T47D (cell line): ENCODE data around the gene ORMDL2.

Experiments used
- DNase-seq, 2 experiments: peaks; one replicate each; pipeline versions ENCODE4 v3.0.0 to v3.0.0-alpha.2; 2011 to 2012; ENCODE audit warnings: low read depth in 1 of 2, low spot score in 1 of 2
- JUND ChIP-seq: IDR thresholded peaks from 2 replicates; pipeline ENCODE4 v1.6.1; 2012; ENCODE audit warnings: low read depth
- in situ Hi-C: cut with HindIII; loops from 2 replicates; pipeline ENCODE4 v1.10.0; 2016; ENCODE audit warnings: low sequenced_read_pairs, low pct_unique_long_range_greater_than_20kb

ORMDL2 gene

GRCh38 chr12:55815473-55815872, 2.4 kb upstream of the ORMDL2 start:
- in situ Hi-C loops, result no loop called here
- no peak for TF ChIP-seq JUND
- DNase-seq, result no peak

GRCh38 chr12:55816881-55817344, 928 bp upstream of the ORMDL2 start:
- no peak for DNase-seq
- TF ChIP-seq JUND, result no peak
- in situ Hi-C loops, result no loop called here

- in situ Hi-C loops, result no loop called here
- DNase-seq, result peak in 1 of 2 experiments; percentile 39
Measured at GRCh38 chr12:55818140-55818728, 393 bp downstream of the ORMDL2 start.

GRCh38 chr12:55818886-55819285, 1.0 kb downstream of the ORMDL2 start:
- in situ Hi-C loops, result no loop called here
- no peak for TF ChIP-seq JUND
- no peak for DNase-seq

More at GRCh38 chr12:55818140-55818728, 393 bp downstream of the ORMDL2 start:
- TF ChIP-seq JUND, result no peak

- in situ Hi-C loops, result no loop called here
- TF ChIP-seq JUND, result no peak
- DNase-seq, result peak in 1 of 2 experiments; percentile 51
Measured at GRCh38 chr12:55820679-55821078, 2.8 kb downstream of the ORMDL2 start.

GRCh38 chr12:55822228-55822627, 4.4 kb downstream of the ORMDL2 start:
- no peak for TF ChIP-seq JUND
- in situ Hi-C loops, result no loop called here

GRCh38 chr12:55823419-55823818, 5.6 kb downstream of the ORMDL2 start:
- in situ Hi-C loops, result no loop called here
- DNase-seq, result no peak
- TF ChIP-seq JUND, result no peak

More at GRCh38 chr12:55822228-55822627, 4.4 kb downstream of the ORMDL2 start:
- no peak for DNase-seq

- in situ Hi-C loops, result no loop called here
- no peak for TF ChIP-seq JUND
- no peak for DNase-seq
Measured at GRCh38 chr12:55824726-55825125, 6.9 kb downstream of the ORMDL2 start.

- no peak for TF ChIP-seq JUND
- DNase-seq, result no peak
- in situ Hi-C loops, result no loop called here
Measured at GRCh38 chr12:55827806-55828205, 10.0 kb downstream of the ORMDL2 start.

GRCh38 chr12:55828357-55828756, 10.5 kb downstream of the ORMDL2 start:
- DNase-seq, result no peak
- in situ Hi-C loops, result no loop called here
- TF ChIP-seq JUND, result no peak

GRCh38 chr12:55829967-55830600, 12.2 kb downstream of the ORMDL2 start:
- DNase-seq, result peak; percentile 36 to 52
- no peak for TF ChIP-seq JUND
- in situ Hi-C loops, result no loop called here

GRCh38 chr12:55830601-55831446, 13.0 kb downstream of the ORMDL2 start:
- in situ Hi-C loops, result no loop called here
- DNase-seq, result peak; percentile 34 to 54
- no peak for TF ChIP-seq JUND

- no peak for DNase-seq
- no peak for TF ChIP-seq JUND
- in situ Hi-C loops, result no loop called here
Measured at GRCh38 chr12:55831447-55831815, 13.6 kb downstream of the ORMDL2 start.
